Kidney (tissue), 14 donors: ENCODE measurements around the gene PLCZ1. TPM values are rescaled to one million over a fixed set of nuclear protein-coding genes. Genes with fewer than 3 reads are reported as not detected.

Experiments
- DNase-seq, 5 donors: peaks; one replicate each; pipeline ENCODE4 v3.0.0-alpha.2; 2013 to 2020
- FAIRE-seq: peaks from 2 replicates; lab custom pipeline; 2012; peaks lifted over from hg19 to GRCh38; lab: Jason Lieb, UNC
- H3K27ac ChIP-seq, 2 donors: one replicate each; pipeline ENCODE4 v1.7.0; 2013; ENCODE audit warnings: low read depth in 2 of 2, low read length in 2 of 2, inconsistent platforms in 1 of 2
- H3K27me3 ChIP-seq: one replicate; pipeline ENCODE4 v1.7.1; 2013; ENCODE audit warnings: low read length, inconsistent platforms; ENCODE audit not compliant: control insufficient read depth, insufficient read depth
- H3K36me3 ChIP-seq, 3 donors: one replicate each; pipeline versions ENCODE4 v1.7.0 to v1.7.1; 2013; ENCODE audit warnings: low read length in 3 of 3, control low read depth in 1 of 3, inconsistent platforms in 1 of 3; ENCODE audit not compliant: insufficient read depth in 3 of 3, control insufficient read depth in 2 of 3
- H3K4me1 ChIP-seq, 3 donors: one replicate each; pipeline versions ENCODE4 v1.7.0 to v1.7.1; 2013; ENCODE audit warnings: low read length in 3 of 3, inconsistent platforms in 1 of 3, low read depth in 1 of 3; ENCODE audit not compliant: control insufficient read depth in 2 of 3, insufficient read depth in 2 of 3
- H3K4me3 ChIP-seq, 3 donors: one replicate each; pipeline versions ENCODE4 v1.7.0 to v1.8.1; 2013; ENCODE audit warnings: low read length in 3 of 3, control low read depth in 1 of 3, inconsistent platforms in 1 of 3
- H3K9ac ChIP-seq, 3 donors: one replicate each; pipeline versions ENCODE4 v1.7.0 to v1.7.1; 2013; ENCODE audit warnings: low read length in 3 of 3, control low read depth in 1 of 3, inconsistent platforms in 1 of 3
- H3K9me3 ChIP-seq, 3 donors: one replicate each; pipeline versions ENCODE4 v1.7.0 to v1.7.1; 2013; ENCODE audit warnings: low read length in 3 of 3, control low read depth in 1 of 3, inconsistent platforms in 1 of 3; ENCODE audit not compliant: control insufficient read depth in 2 of 3, insufficient read depth in 1 of 3
- intact Hi-C: fragments of 100-400 bp; cut with DNase I; formaldehyde crosslinking; loops from one replicate; pipeline ENCODE4 v1.11.1; 2022
- polyA plus RNA-seq: library from polyadenylated mRNA; stranded (reverse); fragments of 350-450 nt; fragmentation: Illumina TruSeq; extraction: RNeasy Lipid Tissue Mini Kit (QIAGEN cat#74804); gene quantifications from one replicate; pipeline ENCODE4 v1.2.3, GENCODE V29; 2014; ENCODE audit warnings: low read depth, low replicate concordance; ENCODE audit not compliant: insufficient read depth
- total RNA-seq: library from RNA; stranded (reverse); fragmentation: NEBNext Ultra II Directional; extraction: Animal tissue kit (Norgen Biotek cat#: 25700); gene quantifications from one replicate; pipeline ENCODE4 v1.2.1, GENCODE V29; 2021
- TF ChIP-seq, protein P1 (sequence below): IDR thresholded peaks from 3 replicates; pipeline ENCODE4 v1.5.1; 2012; ENCODE audit warnings: mild to moderate bottlenecking, moderate library complexity, borderline replicate concordance; ENCODE audit not compliant: insufficient read depth; ENCODE audit errors: extremely low read depth
- donor health status: control.
- donor health status: control.
- donor health status: control.
- donor health status: control.
- donor health status: control.
- donor health status: DM: yes; HTN: yes; CAD: no.
- donor health status: Normal renal cell carcinoma (clear cell type).

PLCZ1 gene
- total and polyA plus RNA-seq, 2 donors from 2014 or later, result not detected

DNA sequence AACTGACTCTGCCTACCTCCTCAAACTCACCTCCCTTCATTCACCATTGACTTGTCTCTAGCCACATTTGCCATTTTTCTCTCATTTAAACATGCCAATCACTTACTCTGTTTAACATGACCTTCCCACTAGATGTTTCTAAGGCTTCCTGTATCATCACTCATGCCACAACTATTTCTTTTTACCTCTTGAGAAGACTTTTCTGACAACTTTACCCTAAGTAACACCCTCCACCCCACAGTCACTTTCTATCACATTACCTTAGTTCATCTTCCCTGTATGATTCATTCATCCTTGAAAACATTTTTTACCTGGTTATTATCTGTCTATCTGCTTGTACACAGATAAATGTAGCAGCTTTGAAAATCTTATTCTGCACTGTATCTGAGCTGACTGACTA, 19.4 kb downstream of the PLCZ1 start:
- intact Hi-C loops, result no loop called here
- TF ChIP-seq, protein P1, sequence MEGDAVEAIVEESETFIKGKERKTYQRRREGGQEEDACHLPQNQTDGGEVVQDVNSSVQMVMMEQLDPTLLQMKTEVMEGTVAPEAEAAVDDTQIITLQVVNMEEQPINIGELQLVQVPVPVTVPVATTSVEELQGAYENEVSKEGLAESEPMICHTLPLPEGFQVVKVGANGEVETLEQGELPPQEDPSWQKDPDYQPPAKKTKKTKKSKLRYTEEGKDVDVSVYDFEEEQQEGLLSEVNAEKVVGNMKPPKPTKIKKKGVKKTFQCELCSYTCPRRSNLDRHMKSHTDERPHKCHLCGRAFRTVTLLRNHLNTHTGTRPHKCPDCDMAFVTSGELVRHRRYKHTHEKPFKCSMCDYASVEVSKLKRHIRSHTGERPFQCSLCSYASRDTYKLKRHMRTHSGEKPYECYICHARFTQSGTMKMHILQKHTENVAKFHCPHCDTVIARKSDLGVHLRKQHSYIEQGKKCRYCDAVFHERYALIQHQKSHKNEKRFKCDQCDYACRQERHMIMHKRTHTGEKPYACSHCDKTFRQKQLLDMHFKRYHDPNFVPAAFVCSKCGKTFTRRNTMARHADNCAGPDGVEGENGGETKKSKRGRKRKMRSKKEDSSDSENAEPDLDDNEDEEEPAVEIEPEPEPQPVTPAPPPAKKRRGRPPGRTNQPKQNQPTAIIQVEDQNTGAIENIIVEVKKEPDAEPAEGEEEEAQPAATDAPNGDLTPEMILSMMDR, result no peak
- Histone ChIP-seq H3K4me3 (no peak overlapping the region), H3K27ac (no peak overlapping the region), H3K27me3 (no peaks in the 10 kb centered on the region), H3K9me3 (no peaks in the 10 kb centered on the region), H3K9ac (no peak overlapping the region), H3K4me1 (no peaks in the 10 kb centered on the region), H3K36me3 (no peaks in the 10 kb centered on the region)
- FAIRE-seq, result no peak
- DNase-seq, result no peak

DNA sequence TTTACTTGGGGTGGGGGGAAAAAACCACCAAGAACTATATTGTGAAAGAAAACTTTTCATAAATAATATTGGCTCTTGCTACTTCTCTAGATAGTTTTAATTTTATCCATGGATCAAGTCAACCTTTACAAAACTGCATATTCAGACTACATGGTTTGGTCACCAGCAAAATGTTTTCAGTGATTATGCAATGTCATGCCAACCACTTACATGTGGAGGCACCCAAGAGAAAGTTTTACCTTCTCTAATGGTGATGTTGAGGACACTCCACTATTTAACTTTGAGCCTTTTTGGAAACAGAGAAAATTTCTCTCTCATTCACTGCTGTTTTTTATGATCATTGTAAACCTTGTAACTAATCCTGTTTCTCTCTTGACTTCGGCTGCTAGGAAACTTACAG, 21.6 kb downstream of the PLCZ1 start:
- Histone ChIP-seq H3K27ac (no peak overlapping the region), H3K27me3 (no peaks in the 10 kb centered on the region), H3K4me1 (no peaks in the 10 kb centered on the region), H3K9me3 (no peaks in the 10 kb centered on the region), H3K36me3 (no peaks in the 10 kb centered on the region), H3K9ac (no peak overlapping the region), H3K4me3 (no peak overlapping the region)
- FAIRE-seq, result no peak
- TF ChIP-seq, protein P1, result no peak
- intact Hi-C loops, result no loop called here
- no peak for DNase-seq

DNA sequence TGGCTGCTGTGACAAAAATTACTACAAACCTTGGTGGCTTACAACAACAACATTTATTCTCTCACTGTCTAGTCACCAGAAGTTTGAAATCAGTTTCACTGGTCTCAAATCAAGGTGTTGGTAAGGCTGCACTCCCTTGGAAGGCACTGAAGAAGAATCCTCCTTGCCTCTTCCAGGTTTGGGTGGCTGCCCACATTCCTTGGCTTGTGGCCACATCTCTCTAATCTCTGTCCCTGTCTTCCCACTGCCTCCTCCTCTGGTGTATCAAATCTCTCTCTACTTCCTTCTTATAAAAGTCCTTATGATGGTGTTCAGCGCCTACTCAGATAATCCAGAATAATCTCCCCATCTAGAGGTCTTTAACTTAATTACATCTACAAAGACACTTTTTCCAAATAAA, 31.0 kb downstream of the PLCZ1 start:
- FAIRE-seq (no peak), DNase-seq (no peak)
- intact Hi-C loops, result no loop called here
- no peak overlapping the region for H3K27ac ChIP-seq
- H3K9me3 ChIP-seq, result peaks cover 0 to 5% (median 0%) of the 10 kb centered on the region in 3 donors
- H3K4me1 ChIP-seq, result peaks cover 0 to 8% (median 3%) of the 10 kb centered on the region in 3 donors
- H3K4me3 ChIP-seq, result no peak overlapping the region
- H3K27me3 ChIP-seq, result no peaks in the 10 kb centered on the region
- no peak overlapping the region for H3K9ac ChIP-seq
- H3K36me3 ChIP-seq, result no peaks in the 10 kb centered on the region
- TF ChIP-seq, protein P1, result no peak

DNA sequence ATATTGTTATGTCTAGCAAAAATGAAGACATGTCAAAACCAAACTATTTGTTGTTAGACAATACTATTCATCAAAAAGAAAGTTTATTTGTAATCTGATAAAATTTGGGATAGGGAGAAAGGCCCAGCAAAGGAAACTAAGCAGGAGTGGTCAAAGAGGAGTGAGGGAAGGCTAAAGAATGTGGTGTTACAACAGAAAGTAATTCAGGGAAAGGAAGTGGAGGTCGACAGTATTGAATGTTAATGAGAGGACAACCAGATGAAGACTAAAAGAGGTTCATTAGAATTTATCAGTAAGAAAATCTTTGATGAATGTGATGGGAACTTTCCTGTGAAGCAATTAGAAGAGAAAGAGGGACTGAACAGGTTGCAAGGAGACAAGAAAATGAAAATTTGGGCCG, 33.9 kb downstream of the PLCZ1 start:
- no peak for FAIRE-seq
- no peak overlapping the region for H3K9ac ChIP-seq
- H3K4me3 ChIP-seq, result no peak overlapping the region
- TF ChIP-seq, protein P1, result no peak
- H3K36me3 ChIP-seq, result no peaks in the 10 kb centered on the region
- H3K27ac ChIP-seq, result peak overlapping the region in 1 of 2 donors; percentile 26
- no peak for DNase-seq
- H3K9me3 ChIP-seq, result peaks cover 0 to 5% (median 0%) of the 10 kb centered on the region in 3 donors
- H3K4me1 ChIP-seq, result peaks cover 0 to 8% (median 3%) of the 10 kb centered on the region in 3 donors
- intact Hi-C loops, result no loop called here
- no peaks in the 10 kb centered on the region for H3K27me3 ChIP-seq
